DOHH2 (cell line): Measurements from ENCODE around the gene ABCC8.

ENCODE experiments used
- CTCF ChIP-seq: fragments of 200-600 bp; sonication (generic); IDR thresholded peaks from one replicate; pipeline ENCODE4 v1.5.1; 2014; ENCODE audit warnings: antibody characterized with exemption, mild to moderate bottlenecking, low read depth, low read length; ENCODE audit not compliant: poor library complexity, severe bottlenecking
- EZH2phosphoT487 ChIP-seq: fragments of 200-600 bp; sonication (generic); IDR thresholded peaks from 2 replicates; pipeline ENCODE4 v1.6.1; 2017; ENCODE audit warnings: borderline replicate concordance, mild to moderate bottlenecking, antibody characterized with exemption, low read length, moderate library complexity, mixed read lengths

- TF ChIP-seq CTCF (no peak), EZH2phosphoT487 (no peak)
These were observed 37.2 kb upstream of the ABCC8 start for GRCh38 chr11:17513853-17514252.
